A549 (cell line): Measurements from ENCODE around the gene MYL4. TPM values are rescaled to one million over a fixed set of nuclear protein-coding genes. Genes with fewer than 3 reads are reported as not detected.
"Not testable (repeated sequence)": the region's sequence is repeated elsewhere in the genome, so short reads cannot be mapped to it uniquely, and the experiment has no call there.

ENCODE experiments used
- ATAC-seq, 2 experiments: fragments of 200-7000 bp in 1 of 2; fragments of >200 bp in 1 of 2; cut with Nextera tagmentation in 1 of 2; cut with Tn5 transposase in 1 of 2; 3 replicates each; pipeline versions ENCODE4 v1.8.0 to v1.9.1; 2018 to 2020; ENCODE audit warnings: mild to moderate bottlenecking in 1 of 2, moderate library complexity in 1 of 2
- CTCF ChIA-PET: fragments of 300-600 bp; sonication (Branson Sonifier 250); formaldehyde crosslinking; extraction: SDS; loops from one replicate; lab custom pipeline; 2021; ENCODE audit warnings: antibody characterized with exemption, inconsistent platforms; lab: Yijun Ruan, JAX
- POLR2A ChIA-PET: fragments of 350-600 bp; formaldehyde crosslinking; extraction: SDS; loops from one replicate; lab custom pipeline; 2021; ENCODE audit warnings: antibody characterized with exemption, inconsistent platforms; lab: Yijun Ruan, JAX
- DNase-seq, 2 experiments: peaks; one replicate each; pipeline versions ENCODE4 v3.0.0 to v3.0.0-alpha.2; 2011 to 2016; ENCODE audit warnings: low read depth in 1 of 2, low spot score in 1 of 2
- FAIRE-seq: peaks from 2 replicates; lab custom pipeline; 2011; peaks lifted over from hg19 to GRCh38; lab: Jason Lieb, UNC
- H3K27ac ChIP-seq, 2 experiments: fragments of >200 bp; sonication (Bioruptor Twin); formaldehyde crosslinking; 3 replicates each; pipeline ENCODE4 v1.5.1; 2016 to 2017
- H3K4me1 ChIP-seq: fragments of >200 bp; sonication (Bioruptor Twin); formaldehyde crosslinking; 3 replicates; pipeline ENCODE4 v1.6.1; 2016
- H3K4me2 ChIP-seq: fragments of >200 bp; sonication (Bioruptor Twin); formaldehyde crosslinking; 3 replicates; pipeline ENCODE4 v1.6.1; 2016
- H3K4me3 ChIP-seq: fragments of >200 bp; sonication (Bioruptor Twin); formaldehyde crosslinking; 3 replicates; pipeline ENCODE4 v1.5.1; 2016
- H3K9me3 ChIP-seq: fragments of >200 bp; sonication (Bioruptor Twin); formaldehyde crosslinking; 3 replicates; pipeline ENCODE4 v1.6.1; 2016
- BCL3 ChIP-seq: fragments of >200 bp; sonication (Bioruptor Twin); formaldehyde crosslinking; IDR thresholded peaks from 3 replicates; pipeline ENCODE4 v1.6.1; 2016
- BHLHE40 ChIP-seq: IDR thresholded peaks from 2 replicates; pipeline ENCODE4 v1.6.1; 2012; ENCODE audit warnings: low read depth, low read length, inconsistent platforms
- CBX2 ChIP-seq: fragments of 200-600 bp; sonication (generic); IDR thresholded peaks from 2 replicates; pipeline ENCODE4 v1.6.1; 2016; ENCODE audit warnings: low read depth, mild to moderate bottlenecking, borderline replicate concordance
- CBX8 ChIP-seq: fragments of 200-600 bp; sonication (generic); IDR thresholded peaks from 2 replicates; pipeline ENCODE4 v1.6.1; 2016
- CEBPB ChIP-seq, 2 experiments: fragments of >200 bp in 1 of 2; sonication (Bioruptor Twin) in 1 of 2; formaldehyde crosslinking in 1 of 2; IDR thresholded peaks; 2 replicates each; pipeline ENCODE4 v1.6.1; 2012 to 2016
- E2F6 ChIP-seq: IDR thresholded peaks from 2 replicates; pipeline ENCODE4 v1.6.1; 2012; ENCODE audit warnings: low read depth, borderline replicate concordance
- HES2 ChIP-seq: fragments of >200 bp; sonication (Bioruptor Twin); formaldehyde crosslinking; IDR thresholded peaks from 2 replicates; pipeline ENCODE4 v1.6.1; 2016
- HEYL ChIP-seq: fragments of 250-450 bp; sonication (Bioruptor Pico); IDR thresholded peaks from 2 replicates; pipeline ENCODE4 v1.8.0; 2021; ENCODE audit warnings: mild to moderate bottlenecking, moderate library complexity
- HOXB5 ChIP-seq: fragments of 250-450 bp; sonication (Bioruptor Pico); IDR thresholded peaks from 2 replicates; pipeline ENCODE4 v1.5.0; 2020; ENCODE audit warnings: mild to moderate bottlenecking, moderate library complexity
- JUN ChIP-seq, 2 experiments: fragments of >200 bp; sonication (Bioruptor Twin); formaldehyde crosslinking; IDR thresholded peaks; 2 replicates in 1 of 2; 3 replicates in 1 of 2; pipeline ENCODE4 v1.6.1; 2016 to 2017
- KDM1A ChIP-seq: fragments of 200-600 bp; sonication (generic); IDR thresholded peaks from 2 replicates; pipeline ENCODE4 v1.6.1; 2016; ENCODE audit warnings: low read depth, mild to moderate bottlenecking
- MAFK ChIP-seq: fragments of 450-650 bp; IDR thresholded peaks from 2 replicates; pipeline ENCODE4 v1.6.1; 2014; ENCODE audit not compliant: partially characterized antibody
- POLR2AphosphoS2 ChIP-seq: conservative IDR thresholded peaks from 2 replicates; pipeline ENCODE4 v1.6.1; 2012; ENCODE audit warnings: low read length, improper control_type of control experiment, inconsistent platforms
- RAD21 ChIP-seq, 2 experiments: fragments of >200 bp in 1 of 2; sonication (Bioruptor Twin) in 1 of 2; formaldehyde crosslinking in 1 of 2; IDR thresholded peaks in 1 of 2; conservative IDR thresholded peaks in 1 of 2; 2 replicates in 1 of 2; 3 replicates in 1 of 2; pipeline ENCODE4 v1.6.1; 2012 to 2018; ENCODE audit warnings: inconsistent platforms in 1 of 2
- RFX5 ChIP-seq: fragments of 450-650 bp; IDR thresholded peaks from 2 replicates; pipeline ENCODE4 v1.7.1; 2014; ENCODE audit warnings: antibody characterized with exemption, mild to moderate bottlenecking, moderate library complexity
- TP53 ChIP-seq: fragments of 250-450 bp; sonication (Bioruptor Pico); IDR thresholded peaks from 2 replicates; pipeline ENCODE4 v1.5.0; 2021; ENCODE audit warnings: mild to moderate bottlenecking, moderate library complexity
- USF2 ChIP-seq: fragments of 450-650 bp; IDR thresholded peaks from 2 replicates; pipeline ENCODE4 v1.6.1; 2014; ENCODE audit warnings: antibody characterized with exemption
- WGBS: methylation state at CpG from one replicate; pipeline ENCODE4 v1.1.6; 2017; ENCODE audit errors: missing lambda C conversion rate; 5-methylcytosine and 5-hydroxymethylcytosine counted together
- polyA plus RNA-seq, 4 experiments: library from polyadenylated mRNA; depleted of rRNA in 3 of 4; stranded (reverse); fragments of >200 nt; fragmentation: RNase III in 1 of 4; extraction: RNeasy Plus Mini Kit Qiagen cat#74134 plus additional on column Dnase treatment in 1 of 4; gene quantifications; 2 replicates in 3 of 4; 3 replicates in 1 of 4; pipeline ENCODE4 v1.2.3, GENCODE V29; 2011 to 2017

MYL4 gene
- polyA plus RNA-seq, 2 of the 4 experiments (the other 2 are of a cell fraction) = not detected

- Histone ChIP-seq H3K27ac (no peak overlapping the region), H3K9me3 (0 out of 3 replicates have a peak, but pooled peaks cover 6% of the 10 kb centered on the region), H3K4me2 (no peak overlapping the region)
- 41% methylated on average over 3 of the region's 3 CpGs for WGBS
- POLR2A ChIA-PET = no interaction called here
- no peak for FAIRE-seq
- TF ChIP-seq BHLHE40 = no peak
- TF ChIP-seq CBX2 = no peak
- TF ChIP-seq RAD21 (conservative IDR thresholded peaks at IDR 0.05 in 1 of 2, IDR thresholded peaks at IDR 0.05 in 1 of 2) = no peak
- TF ChIP-seq POLR2AphosphoS2 = no peak
- TF ChIP-seq RFX5 = no peak
- TF ChIP-seq, all 56 proteins: peak for 0
- H3K4me1 ChIP-seq = peaks cover 13% of the 10 kb centered on the region
- DNase-seq = no peak
- ATAC-seq = no peak
- no peak overlapping the region for H3K4me3 ChIP-seq
- CTCF ChIA-PET = interaction anchor here (1.0 to 8.6 kb wide), 2 partner anchors 12 to 93 kb away, joined by 3 to 44 read pairs; no protein-coding TSS in a partner anchor
Observed at GRCh38 chr17:47223007-47223406, 13.9 kb downstream of the MYL4 start.

- POLR2A ChIA-PET = no interaction called here
- DNase-seq (no peak), ATAC-seq (no peak), FAIRE-seq (no peak)
- Histone ChIP-seq H3K4me2 (no peak overlapping the region), H3K4me1 (peaks cover 13% of the 10 kb centered on the region), H3K4me3 (no peak overlapping the region), H3K27ac (no peak overlapping the region), H3K9me3 (0 out of 3 replicates have a peak, but pooled peaks cover 6% of the 10 kb centered on the region)
- 63% methylated on average over 5 of the region's 5 CpGs for WGBS
- no peak for TF ChIP-seq HEYL (CRISPR knock-in tag)
- no peak for TF ChIP-seq TP53 (CRISPR knock-in tag)
- no peak for TF ChIP-seq CBX8
- no peak for TF ChIP-seq BHLHE40
- TF ChIP-seq USF2 = no peak
- TF ChIP-seq HES2 = no peak
- TF ChIP-seq HOXB5 (CRISPR knock-in tag) = no peak
- TF ChIP-seq JUN (IDR thresholded peaks at IDR 0.05) = no peak
- CTCF ChIA-PET = interaction anchor here (0.9 to 8.6 kb wide), 2 partner anchors 86 to 93 kb away, joined by 3 to 44 read pairs; no protein-coding TSS in a partner anchor
Observed at GRCh38 chr17:47223460-47223859, 14.3 kb downstream of the MYL4 start.

- H3K4me3 ChIP-seq, H3K27ac ChIP-seq, POLR2A ChIA-PET, H3K4me2 ChIP-seq, DNase-seq, ATAC-seq, H3K9me3 ChIP-seq: not testable (repeated sequence)
- WGBS = 93% methylated on average over 2 of the region's 2 CpGs
- CTCF ChIA-PET = interaction anchor here (0.9 to 8.6 kb wide), 4 partner anchors 17 to 99 kb away, joined by 3 to 44 read pairs (median 3); partner anchors contain the start of gene EFCAB13
- peaks cover 13% of the 10 kb centered on the region for H3K4me1 ChIP-seq
- peak; percentile 18 for FAIRE-seq
Observed at GRCh38 chr17:47224077-47224476, 14.9 kb downstream of the MYL4 start.

GRCh38 chr17:47224966-47225365 is 15.8 kb downstream of the MYL4 start:
- no peak for FAIRE-seq
- 83% methylated on average over 1 of the region's 1 CpG for WGBS
- ATAC-seq = no peak
- TF ChIP-seq HEYL (CRISPR knock-in tag) = no peak
- TF ChIP-seq E2F6 = no peak
- 0 out of 3 replicates have a peak, but pooled peaks cover 6% of the 10 kb centered on the region for H3K9me3 ChIP-seq
- no peak for DNase-seq
- peaks cover 16% of the 10 kb centered on the region for H3K4me1 ChIP-seq
- H3K4me2 ChIP-seq = peak overlapping the region; percentile 35
- H3K4me3 ChIP-seq = no peak overlapping the region
- ChIA-PET POLR2A (no interaction called here), CTCF (interaction anchor here (0.8 to 8.6 kb wide), 6 partner anchors 17 to 391 kb away, joined by 3 to 44 read pairs (median 4); partner anchors contain the start of gene EFCAB13)
- H3K27ac ChIP-seq = peak overlapping the region; percentile 5 to 67; a peak in 3 of 6 replicates

- CTCF ChIA-PET = interaction anchor here (0.8 to 8.6 kb wide), 5 partner anchors 18 to 391 kb away, joined by 3 to 44 read pairs (median 4); no protein-coding TSS in a partner anchor
- peak overlapping the region; percentile 35 for H3K4me2 ChIP-seq
- no peak for FAIRE-seq
- peak overlapping the region; percentile 15 to 67; a peak in 4 of 6 replicates for H3K27ac ChIP-seq
- peak in 1 of 2 experiments; percentile 45 for DNase-seq
- 0 out of 3 replicates have a peak, but pooled peaks cover 6% of the 10 kb centered on the region for H3K9me3 ChIP-seq
- WGBS = 31% methylated on average over 3 of the region's 3 CpGs
- POLR2A ChIA-PET = no interaction called here
- peaks cover 20% of the 10 kb centered on the region for H3K4me1 ChIP-seq
- H3K4me3 ChIP-seq = no peak overlapping the region
- peak in 1 of 2 experiments; percentile 22; a peak in 1 of 6 replicates for ATAC-seq
- TF ChIP-seq HES2 (no peak), KDM1A (no peak), TP53 (CRISPR knock-in tag) (no peak), MAFK (no peak), E2F6 (no peak), BCL3 (no peak), CEBPB (IDR thresholded peaks at IDR 0.05) (no peak), JUN (IDR thresholded peaks at IDR 0.05) (no peak)
Observed at GRCh38 chr17:47225436-47225858, 16.3 kb downstream of the MYL4 start.
